GM21526 (cell line): ENCODE measurements around the gene ENTREP1.
A peak's percentile ranks its signal among the peaks of the same experiment; 100 is the strongest.
"Not testable (repeated sequence)": the region's sequence is repeated elsewhere in the genome, so short reads cannot be mapped to it uniquely, and the experiment has no call there.

ENCODE experiments used
- ATAC-seq: cut with Tn5 transposase; IDR thresholded peaks from one replicate; pipeline ENCODE4 v1.9.1; 2021; ENCODE audit warnings: moderate library complexity; ENCODE audit not compliant: unreplicated experiment, low FRiP score

The ENTREP1 gene

DNA sequence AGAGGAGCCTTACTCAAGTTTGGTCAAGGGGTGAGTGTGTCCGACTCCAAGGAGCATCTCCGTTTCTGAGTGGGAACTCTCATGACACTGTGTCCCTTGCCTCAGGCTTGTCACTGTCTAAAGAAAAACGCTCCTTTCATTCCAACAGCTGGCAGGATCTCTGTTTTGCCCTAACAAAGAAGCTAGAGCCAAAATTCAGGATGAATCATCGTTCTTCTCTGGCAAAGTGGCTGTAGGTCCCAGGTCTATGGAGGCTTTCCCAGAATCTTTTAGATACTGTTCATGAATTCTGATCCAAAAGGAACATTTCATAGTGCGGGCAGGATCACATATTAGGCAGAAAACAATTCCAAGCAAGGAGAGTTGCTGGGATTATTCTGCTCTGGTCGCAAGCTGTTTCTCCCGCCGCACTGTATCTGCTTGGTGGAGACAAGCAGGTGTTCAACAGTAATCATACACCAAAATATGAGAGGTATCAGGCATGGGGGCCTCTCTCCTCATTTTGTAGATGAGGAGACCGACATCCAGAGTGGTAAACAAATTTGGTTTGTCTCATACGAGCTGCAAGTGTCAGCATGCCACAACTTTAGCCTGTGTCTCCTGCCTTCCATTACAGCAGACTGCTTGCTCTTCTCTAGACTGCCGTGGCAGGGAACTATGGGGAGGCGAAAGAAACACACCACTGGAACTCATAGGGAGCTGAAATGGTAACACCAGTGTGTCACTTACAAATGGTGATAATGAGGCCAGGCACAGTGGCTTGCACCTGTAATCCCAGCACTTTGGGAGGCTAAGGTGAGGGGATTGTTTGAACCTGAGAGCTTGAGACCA is 72.6 kb downstream of the ENTREP1 start:
- ATAC-seq = no peak

DNA sequence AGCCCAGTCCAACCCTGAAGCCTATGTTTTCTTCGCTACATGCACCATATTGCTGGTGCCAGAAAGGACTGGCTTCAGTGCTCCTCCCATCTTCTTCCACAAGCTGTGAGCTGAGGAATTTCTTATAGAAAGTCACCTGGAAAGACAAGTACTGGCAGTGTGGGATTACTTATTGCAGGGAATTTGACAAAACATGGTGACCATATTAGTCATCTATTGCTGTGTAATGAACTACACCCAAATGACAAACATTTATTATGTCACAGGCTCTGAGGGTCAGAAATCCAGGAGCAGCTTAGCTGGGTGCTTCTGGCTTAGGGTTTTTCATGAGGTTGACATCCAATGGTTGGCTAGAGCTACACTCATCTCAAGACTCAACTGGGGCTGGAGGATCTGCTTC is 75.5 kb downstream of the ENTREP1 start:
- no peak for ATAC-seq

DNA sequence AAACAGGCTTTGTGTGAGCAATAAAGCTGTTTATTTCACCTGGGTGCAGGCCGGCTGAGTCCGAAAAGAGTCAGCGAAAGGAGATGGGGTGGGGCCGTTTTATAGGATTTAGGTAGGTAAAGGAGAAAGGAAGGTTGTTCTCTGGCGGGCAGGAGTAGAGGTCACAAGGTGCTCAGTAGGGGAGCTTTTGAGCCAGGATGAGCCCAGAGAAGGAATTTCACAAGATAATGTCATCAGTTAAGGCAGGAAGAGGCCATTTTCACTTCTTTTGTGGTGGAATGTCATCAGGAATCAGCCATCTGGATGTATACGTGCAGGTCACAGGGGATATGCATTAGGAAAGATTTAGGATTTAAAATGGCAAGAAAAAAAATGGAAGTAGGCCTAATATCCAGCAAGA is 84.9 kb downstream of the ENTREP1 start:
- ATAC-seq = not testable (repeated sequence)

DNA sequence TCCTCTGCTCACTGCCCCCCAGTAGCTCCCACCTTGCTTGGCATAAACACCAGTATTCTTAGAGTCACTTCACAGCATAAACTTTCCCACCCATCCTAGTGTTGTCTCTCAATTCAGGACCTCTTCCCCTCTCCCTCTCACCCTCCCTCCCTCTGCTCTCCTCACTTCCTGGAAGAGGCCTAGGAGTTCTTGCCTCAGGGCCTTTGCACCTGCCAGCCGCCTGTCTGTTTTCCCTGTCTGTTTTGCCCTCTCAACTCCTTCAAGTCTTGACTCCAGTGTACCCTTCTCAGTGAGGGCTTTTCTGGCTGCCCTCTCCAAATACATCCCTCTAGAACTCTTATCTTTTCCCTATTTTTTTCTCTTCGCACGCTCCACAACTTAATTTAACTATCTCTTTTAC is 86.2 kb downstream of the ENTREP1 start:
- no peak for ATAC-seq

DNA sequence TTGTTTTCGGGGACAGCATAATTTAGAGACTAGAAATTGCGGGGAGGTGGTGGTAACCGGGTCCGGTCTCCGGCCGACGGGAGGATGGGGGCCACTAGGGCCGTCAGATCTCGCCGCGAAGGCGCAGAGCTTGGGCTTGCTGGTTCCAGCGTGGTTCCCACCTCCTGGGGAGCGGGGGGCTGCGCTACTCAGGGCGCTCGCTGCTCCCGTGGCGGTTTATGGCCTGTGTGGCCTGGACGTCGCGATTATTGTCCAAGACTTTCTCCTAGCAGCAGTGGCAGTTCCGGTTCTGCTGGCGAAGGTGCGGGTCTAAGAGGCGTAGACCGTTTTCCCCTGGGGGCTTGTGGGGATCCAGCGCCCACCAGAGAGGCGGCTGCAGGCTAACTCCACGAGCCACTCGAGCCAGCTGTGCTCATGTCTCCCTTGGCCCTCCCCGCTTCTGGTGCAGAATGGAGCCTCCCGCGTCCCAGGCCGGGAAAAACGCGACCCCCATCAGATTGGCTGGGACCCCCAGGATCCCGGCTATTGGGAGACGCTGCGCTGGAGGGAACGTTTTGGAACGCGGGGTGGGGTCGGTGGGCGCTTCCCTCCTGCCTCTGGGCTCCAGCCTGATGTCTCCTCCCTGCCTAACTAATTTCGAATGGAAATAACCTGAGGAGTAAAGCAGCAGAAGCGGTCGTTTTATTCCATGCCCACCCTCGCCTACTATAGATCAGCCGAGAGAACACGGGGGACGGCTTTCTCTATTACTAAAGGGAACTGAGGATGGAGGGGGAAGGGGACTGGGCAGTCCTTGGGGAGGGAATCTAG is 87.1 kb downstream of the ENTREP1 start:
- ATAC-seq = no peak

DNA sequence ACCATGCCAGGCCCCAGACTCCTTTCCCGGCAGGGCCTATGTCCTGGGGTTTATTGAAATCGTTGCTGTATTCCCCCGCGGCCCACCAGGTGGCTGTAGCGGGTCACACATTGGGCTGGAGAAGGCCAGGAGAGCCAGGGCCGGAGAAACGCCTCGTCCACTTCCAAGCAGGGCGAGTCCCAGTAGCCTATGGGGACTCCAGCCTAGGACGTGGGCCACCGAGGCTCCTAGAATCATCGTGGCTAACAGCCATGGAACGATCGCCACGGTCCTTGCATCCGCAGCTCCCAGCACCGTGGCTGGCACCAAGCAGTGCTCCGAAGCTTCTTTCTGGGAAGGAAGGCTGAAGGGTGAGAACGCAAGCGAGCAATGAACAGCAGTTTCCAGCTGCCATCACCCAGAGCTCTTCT is 87.7 kb downstream of the ENTREP1 start:
- ATAC-seq = no peak

DNA sequence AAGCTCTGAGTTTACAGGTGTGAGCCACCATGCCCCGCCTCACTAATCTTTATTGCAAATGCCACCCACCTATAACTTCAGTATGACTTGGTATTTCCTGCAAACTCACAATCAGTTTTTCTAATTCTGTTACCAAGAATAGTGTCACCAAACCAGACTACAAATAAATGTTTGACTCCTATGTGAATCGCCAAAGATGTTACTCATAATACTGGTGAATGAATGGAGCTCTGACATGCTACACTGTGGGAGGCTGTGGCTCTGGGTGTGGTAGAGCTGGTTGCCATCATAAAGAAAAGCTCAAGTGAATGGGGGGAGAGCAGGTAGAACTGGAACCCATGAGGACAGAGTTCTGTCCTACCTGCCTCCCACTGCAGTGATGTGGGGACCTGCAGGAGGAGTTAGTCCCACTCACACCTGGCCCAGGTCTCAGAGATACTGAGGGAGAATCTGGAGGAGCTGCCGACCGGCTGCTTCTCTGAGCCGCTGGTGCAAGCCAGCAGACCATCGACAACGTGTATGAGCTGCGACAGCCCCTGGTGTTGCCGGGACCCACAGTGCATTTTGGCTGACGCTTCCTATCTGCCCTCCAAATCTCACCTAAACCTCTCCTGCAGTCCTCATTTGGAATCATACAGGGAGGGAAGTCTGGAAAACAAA is 95.7 kb downstream of the ENTREP1 start:
- ATAC-seq = no peak

DNA sequence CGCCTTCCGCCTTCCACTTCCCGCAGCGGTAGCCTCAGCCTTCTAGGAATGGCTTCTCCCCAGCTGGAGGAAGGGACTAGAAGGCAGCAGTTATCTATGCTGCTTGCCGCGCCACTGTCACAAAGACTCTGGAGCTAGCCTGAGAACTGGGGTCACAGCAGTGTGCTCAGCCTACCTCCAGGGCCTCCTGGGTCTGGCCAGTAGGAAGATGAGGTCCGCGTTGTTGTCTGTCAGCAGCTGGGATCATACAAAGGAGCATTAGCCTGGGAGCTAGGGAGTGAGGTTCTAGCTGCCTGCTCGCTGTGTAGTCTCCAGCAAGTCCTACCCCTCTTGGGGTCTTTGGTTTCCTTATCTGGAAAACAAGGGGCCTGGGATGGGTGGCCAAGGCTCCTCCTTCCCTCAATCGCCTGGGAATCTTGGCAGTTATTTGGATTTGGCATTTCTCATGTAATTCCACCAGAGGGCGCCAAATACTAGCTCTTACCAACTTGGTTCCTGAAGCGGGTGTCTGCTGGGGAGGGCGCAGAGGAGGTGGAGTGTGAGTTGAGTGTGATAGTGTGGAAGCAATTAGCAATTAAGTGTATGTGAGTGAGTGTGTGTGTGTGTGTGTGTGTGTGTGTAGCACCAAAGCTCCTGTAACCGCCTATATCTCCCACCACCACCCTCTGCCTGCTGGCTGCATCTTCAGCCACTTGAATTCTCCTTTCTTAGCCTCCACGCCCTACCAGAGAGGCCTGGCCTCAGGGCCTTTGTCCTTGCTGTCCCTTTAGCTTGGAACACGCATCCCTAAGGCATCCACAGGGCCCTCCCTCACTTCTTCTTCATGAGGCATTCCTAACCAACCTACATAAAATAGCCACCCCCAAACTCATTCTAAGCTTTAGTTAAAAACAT is 97.1 kb downstream of the ENTREP1 start:
- peak; percentile 68 for ATAC-seq

DNA sequence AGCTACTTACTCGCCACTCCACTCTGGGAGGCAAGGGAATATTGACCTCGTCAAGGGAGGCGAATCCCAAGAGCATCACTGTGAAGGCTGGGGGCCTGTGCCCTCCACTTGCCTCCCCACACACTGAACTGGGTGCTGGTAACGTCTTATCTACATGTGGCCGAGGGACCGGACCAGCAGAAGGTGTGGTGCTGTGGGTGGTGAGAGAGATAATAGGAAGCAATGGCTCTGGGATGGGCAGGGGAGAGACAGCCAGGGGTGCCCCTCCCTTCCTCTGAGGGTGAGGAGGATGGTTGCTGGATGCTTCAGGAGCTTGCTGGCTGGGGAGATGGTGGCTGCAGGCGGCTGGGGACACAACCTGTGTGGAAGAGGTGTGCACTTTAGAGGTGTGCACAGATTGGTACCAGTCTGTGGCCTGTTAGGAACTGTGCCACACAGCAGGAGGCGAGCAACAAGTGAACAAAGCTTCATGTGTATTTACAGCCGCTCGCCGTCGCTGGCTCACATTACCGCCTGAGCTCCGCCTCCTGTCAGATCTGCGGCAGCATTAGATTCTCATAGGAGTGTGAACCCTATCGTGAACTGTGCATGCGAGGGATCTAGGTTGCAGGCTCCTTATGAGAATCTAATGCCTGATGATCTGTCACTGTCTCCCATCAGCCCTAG is 100.3 kb downstream of the ENTREP1 start:
- ATAC-seq = no peak

DNA sequence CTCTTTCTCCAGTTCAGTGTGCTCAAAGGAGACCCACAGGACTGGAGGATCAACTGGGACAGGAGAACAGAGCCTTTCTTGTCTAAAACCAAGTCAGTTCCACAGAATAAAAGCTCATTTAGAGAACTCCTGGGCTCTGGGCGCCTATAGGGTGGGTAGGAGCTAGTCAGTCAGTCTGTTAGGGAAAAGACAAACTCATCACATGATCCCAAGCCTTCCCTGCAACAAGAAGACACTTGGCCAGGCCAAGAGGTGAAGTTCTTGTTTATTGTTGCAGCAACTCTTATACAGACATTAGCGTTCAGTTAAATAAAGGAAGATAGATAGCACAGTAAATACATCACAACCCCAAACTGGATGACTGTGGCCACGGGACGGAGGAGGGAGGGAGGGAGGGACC is 102.3 kb downstream of the ENTREP1 start:
- no peak for ATAC-seq

DNA sequence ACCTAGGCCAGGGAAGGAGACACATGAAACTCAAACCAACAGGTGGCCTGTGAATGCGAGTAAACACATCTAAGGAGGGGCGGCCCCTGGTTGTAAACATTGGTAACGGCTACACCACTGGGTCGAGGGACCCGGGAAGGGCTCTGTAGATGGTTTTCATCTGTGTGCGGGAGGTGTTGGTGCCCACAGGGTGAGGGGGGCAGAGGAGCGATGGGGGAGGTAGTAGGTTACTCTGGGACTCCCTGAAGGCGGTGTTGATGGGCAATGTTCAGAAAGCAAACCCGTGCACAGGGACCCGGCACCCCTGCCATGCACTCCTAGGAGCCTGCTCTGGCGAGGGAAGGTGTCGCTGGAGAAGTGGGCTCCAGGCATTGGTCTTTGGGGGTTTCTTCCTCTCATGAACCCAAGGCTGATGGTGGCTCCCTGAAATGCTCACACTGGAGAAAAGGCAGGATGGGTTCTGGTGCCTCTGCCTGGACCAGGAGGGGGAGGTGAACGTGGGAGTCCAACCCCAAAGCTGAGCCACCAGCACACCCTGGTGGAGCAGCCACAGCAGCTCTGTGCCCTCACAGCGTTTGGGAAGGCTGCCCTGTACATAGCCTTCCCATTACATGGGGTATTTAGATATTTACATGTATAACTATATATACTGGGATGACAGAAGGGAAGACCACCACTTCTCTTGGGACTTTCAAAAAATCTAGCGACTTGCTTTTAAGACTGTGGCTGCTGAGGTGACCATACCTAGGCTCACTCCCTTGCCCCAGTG is 103.2 kb downstream of the ENTREP1 start:
- ATAC-seq = no peak

DNA sequence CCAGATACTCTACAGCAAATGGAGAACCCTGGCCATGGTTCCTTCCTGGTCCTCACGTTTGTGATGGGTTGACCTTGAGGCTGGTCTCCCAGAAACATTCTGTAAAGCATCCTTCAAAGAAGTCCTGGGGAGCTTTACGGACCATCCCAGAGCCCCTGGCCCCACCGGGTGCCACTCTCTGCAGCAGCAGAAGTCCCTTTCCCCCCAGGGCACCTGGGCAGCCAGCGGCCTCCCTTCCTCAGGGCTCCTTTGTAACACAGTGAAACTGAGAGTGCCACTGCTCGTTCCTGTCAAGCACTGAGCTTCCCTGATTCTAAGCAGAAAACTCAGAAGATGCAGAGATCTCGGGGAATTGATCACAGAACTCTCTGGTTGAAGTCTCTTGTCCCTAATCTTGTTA is 104.3 kb downstream of the ENTREP1 start:
- no peak for ATAC-seq

DNA sequence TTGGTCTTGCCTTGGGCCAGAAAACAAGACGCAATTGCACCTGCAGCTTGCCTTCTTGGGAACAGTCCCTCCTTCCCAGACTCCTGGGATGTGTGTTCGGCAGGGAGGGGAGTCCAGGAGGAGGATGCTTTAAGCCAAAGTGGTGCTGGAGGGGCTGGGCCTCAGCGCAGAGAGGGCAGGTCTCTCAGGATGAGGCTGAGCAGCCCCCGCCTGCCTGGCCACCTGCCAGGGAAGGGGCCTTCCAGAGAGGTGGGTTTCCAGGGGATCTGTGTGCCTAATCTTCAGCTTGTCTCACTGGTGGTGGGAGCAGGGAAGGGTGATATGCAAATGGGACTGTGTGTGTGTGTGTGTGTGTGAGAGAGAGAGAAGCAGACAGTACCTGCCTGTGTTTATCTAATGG is 105.2 kb downstream of the ENTREP1 start:
- no peak for ATAC-seq

DNA sequence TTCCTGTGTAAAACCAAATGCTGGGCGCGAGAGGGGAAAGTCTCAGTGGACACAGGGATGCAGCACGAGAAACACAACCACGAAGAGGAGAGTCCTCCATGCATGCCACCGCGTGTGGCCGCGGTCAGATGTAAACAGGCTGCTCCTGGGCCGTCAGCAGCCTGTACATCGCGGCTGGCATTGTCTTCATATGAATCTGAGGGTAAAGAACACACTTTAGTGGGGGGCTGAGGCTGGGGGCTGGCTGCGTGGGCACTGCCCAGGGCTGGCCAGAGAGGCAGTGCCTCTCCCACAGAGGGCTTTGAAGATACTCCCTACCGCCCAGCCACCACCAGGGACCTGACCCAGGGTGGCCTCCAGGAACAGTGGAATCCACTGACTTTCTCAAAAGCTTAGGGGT is 106.2 kb downstream of the ENTREP1 start:
- no peak for ATAC-seq

DNA sequence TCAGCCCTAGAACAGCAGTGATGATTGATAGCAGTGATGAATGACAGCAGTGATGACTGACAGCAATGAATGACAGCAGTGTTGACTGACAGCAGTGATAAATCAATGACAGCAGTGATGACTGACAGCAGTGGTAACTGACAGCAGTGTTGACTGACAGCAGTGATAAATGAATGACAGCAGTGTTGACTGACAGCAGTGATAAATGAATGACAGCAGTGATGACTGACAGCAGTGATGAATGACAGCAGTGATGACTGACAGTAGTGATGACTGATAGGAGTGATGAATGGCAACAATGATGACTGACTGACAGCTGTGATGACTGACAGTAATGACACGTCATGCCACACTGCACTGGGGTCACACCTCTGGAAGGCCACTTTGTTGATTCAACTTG is 106.8 kb downstream of the ENTREP1 start:
- ATAC-seq = no peak

DNA sequence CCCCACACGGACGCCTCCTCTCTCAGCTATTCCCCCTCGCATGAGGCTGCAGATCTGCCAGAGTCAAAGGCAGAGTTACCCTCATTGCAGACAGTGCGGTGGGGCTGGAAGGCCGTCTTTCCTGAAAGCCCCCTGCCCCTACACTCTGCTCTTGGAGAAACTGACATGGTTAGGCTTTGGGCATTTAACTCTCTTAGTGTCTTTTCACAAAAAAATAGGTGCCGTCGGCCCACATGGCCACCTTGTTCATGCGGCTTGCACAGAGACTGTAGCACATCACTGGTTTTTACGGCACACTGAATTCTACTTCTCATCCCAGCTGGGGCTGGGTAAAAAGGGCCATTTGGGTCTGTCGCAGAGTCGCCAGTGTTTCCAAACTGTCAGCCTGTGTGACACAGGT is 107.6 kb downstream of the ENTREP1 start:
- no peak for ATAC-seq

DNA sequence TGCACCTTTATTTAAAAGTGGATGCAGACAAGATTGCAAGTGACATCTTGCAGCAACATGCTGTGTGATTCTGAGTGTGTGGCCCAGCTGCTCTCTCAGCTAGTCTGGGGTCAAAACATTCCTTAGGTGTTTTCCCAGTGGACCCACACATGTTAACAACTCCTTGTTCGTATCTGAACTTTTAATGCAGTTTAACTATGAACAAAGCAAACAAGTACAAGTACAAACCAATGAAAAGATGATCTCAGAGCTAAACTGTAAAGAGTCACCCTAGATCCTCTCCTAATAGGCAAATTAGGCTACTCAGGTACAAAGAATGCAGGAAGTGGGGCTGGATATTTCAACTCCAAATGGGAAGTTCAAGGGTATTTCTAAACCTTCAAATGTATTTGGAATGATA is 108.4 kb downstream of the ENTREP1 start:
- ATAC-seq = no peak

DNA sequence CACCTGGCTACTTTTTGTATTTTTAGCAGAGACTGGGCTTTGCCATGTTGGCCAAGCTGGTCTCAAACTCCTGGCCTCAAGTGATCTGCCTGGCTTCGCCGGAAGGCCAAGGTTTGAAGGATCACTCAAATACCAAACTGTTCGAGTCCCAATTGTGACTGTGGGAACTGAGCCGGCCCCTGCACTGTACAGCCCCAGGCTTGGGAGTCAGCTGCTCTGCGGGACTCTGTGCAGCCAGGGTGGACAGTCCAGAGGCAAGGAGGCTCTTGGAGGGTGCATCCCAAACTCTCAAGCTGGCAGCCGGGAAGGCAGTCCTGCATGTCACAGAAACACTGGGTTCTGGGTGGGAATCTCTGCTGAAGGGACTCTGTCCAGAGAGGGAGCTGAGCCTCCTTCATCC is 109.0 kb downstream of the ENTREP1 start:
- ATAC-seq = no peak

DNA sequence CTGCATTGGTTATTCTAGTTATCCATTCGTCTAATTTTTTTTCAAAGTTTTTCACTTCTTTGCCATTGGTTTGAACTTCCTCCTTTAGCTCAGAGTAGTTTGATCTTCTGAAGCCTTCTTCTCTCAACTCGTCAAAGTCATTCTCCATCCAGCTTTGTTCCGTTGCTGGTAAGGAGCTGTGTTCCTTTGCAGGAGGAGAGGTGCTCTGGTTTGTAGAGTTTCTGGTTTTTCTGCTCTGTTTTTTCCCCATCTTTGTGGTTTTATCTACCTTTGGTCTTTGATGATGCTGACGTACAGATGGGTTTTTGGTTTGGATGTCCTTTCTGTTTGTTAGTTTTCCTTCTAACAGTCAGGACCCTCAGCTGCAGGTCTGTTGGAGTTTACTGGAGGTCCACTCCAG is 114.6 kb downstream of the ENTREP1 start:
- not testable (repeated sequence) for ATAC-seq
